Measurements from ENCODE around the gene ATP2C2. TPM values are rescaled to one million over a fixed set of nuclear protein-coding genes. Genes with fewer than 3 reads are reported as not detected.

The ATP2C2 gene
- total RNA-seq, 1 experiment from 2014 or later = 26.0 TPM

- H3K27ac ChIP-seq (ENCODE audit: low read length) = no peak overlapping the region
- no peak overlapping the region for H3K4me2 ChIP-seq (ENCODE audit: low read length)
- H3K36me3 ChIP-seq (ENCODE audit: low read depth, low read length) = no peaks in the 10 kb centered on the region
- no peaks in the 10 kb centered on the region for H3K79me2 ChIP-seq (ENCODE audit: low read length)
- no peak overlapping the region for H3K4me3 ChIP-seq (ENCODE audit: low read length)
- TF ChIP-seq EZH2 (IDR thresholded peaks at IDR 0.05; ENCODE audit: low read length, unreplicated experiment) (no peak), CTCF (conservative IDR thresholded peaks at IDR 0.05; ENCODE audit: low read depth, low read length) (no peak), EZH2phosphoT487 (IDR thresholded peaks at IDR 0.05; ENCODE audit: borderline replicate concordance, low read length) (no peak)
- POLR2A ChIA-PET (ENCODE audit: unreplicated experiment) = no interaction called here
- no peak overlapping the region for H2AFZ ChIP-seq (ENCODE audit: low read length)
- no peak overlapping the region for H3K9ac ChIP-seq (ENCODE audit: low read length)
- ATAC-seq = no peak
- no peaks in the 10 kb centered on the region for H4K20me1 ChIP-seq (ENCODE audit: low read length)
- CTCF ChIA-PET = no interaction called here
- no peaks in the 10 kb centered on the region for H3F3A ChIP-seq (ENCODE audit: low read length, unreplicated experiment)
- BruUV-seq (replicated peaks) = no TSS peak
- H3K27me3 ChIP-seq (ENCODE audit: low read length) = no peaks in the 10 kb centered on the region
- intact Hi-C loops (cut with micrococcal nuclease) = no loop called here
- DNase-seq = no peak
- H3K9me3 ChIP-seq (ENCODE audit: low read length) = no peaks in the 10 kb centered on the region
- no peaks in the 10 kb centered on the region for H3K4me1 ChIP-seq (ENCODE audit: insufficient read depth, low read length)
- H3K9me2 ChIP-seq (replicated peaks; ENCODE audit: low read length) = no peaks in the 10 kb centered on the region
Observed at GRCh38 chr16:84327926-84328505, 40.3 kb upstream of the ATP2C2 start.

- ChIA-PET CTCF (no interaction called here), POLR2A (ENCODE audit: unreplicated experiment) (no interaction called here)
- Histone ChIP-seq H4K20me1 (ENCODE audit: low read length) (no peaks in the 10 kb centered on the region), H3K79me2 (ENCODE audit: low read length) (no peaks in the 10 kb centered on the region), H3K27me3 (ENCODE audit: low read length) (no peaks in the 10 kb centered on the region), H3K36me3 (ENCODE audit: low read depth, low read length) (no peaks in the 10 kb centered on the region), H3K4me3 (ENCODE audit: low read length) (no peak overlapping the region), H3K9me2 (replicated peaks; ENCODE audit: low read length) (no peaks in the 10 kb centered on the region), H3K4me2 (ENCODE audit: low read length) (no peak overlapping the region), H3F3A (ENCODE audit: low read length, unreplicated experiment) (no peaks in the 10 kb centered on the region), H2AFZ (ENCODE audit: low read length) (no peak overlapping the region), H3K9me3 (ENCODE audit: low read length) (no peaks in the 10 kb centered on the region), H3K9ac (ENCODE audit: low read length) (no peak overlapping the region), H3K4me1 (ENCODE audit: insufficient read depth, low read length) (no peaks in the 10 kb centered on the region), H3K27ac (ENCODE audit: low read length) (no peak overlapping the region)
- DNase-seq (no peak), ATAC-seq (no peak)
- no TSS peak for BruUV-seq (replicated peaks)
- TF ChIP-seq EZH2 (IDR thresholded peaks at IDR 0.05; ENCODE audit: low read length, unreplicated experiment) (no peak), EZH2phosphoT487 (IDR thresholded peaks at IDR 0.05; ENCODE audit: borderline replicate concordance, low read length) (no peak), CTCF (conservative IDR thresholded peaks at IDR 0.05; ENCODE audit: low read depth, low read length) (no peak)
- intact Hi-C loops (cut with micrococcal nuclease) = no loop called here
Observed at GRCh38 chr16:84329016-84329415, 39.3 kb upstream of the ATP2C2 start.

- no TSS peak for BruUV-seq (replicated peaks)
- TF ChIP-seq EZH2phosphoT487 (IDR thresholded peaks at IDR 0.05; ENCODE audit: borderline replicate concordance, low read length) (no peak), EZH2 (IDR thresholded peaks at IDR 0.05; ENCODE audit: low read length, unreplicated experiment) (no peak), CTCF (conservative IDR thresholded peaks at IDR 0.05; ENCODE audit: low read depth, low read length) (no peak)
- CTCF ChIA-PET = no interaction called here
Observed at GRCh38 chr16:84329843-84330684, 38.3 kb upstream of the ATP2C2 start.

More at GRCh38 chr16:84329843-84330684, 38.3 kb upstream of the ATP2C2 start:
- DNase-seq (no peak), ATAC-seq (no peak)
- Histone ChIP-seq H4K20me1 (ENCODE audit: low read length) (no peaks in the 10 kb centered on the region), H3K36me3 (ENCODE audit: low read depth, low read length) (no peaks in the 10 kb centered on the region), H3K4me2 (ENCODE audit: low read length) (no peak overlapping the region), H3K4me1 (ENCODE audit: insufficient read depth, low read length) (no peaks in the 10 kb centered on the region), H3K9ac (ENCODE audit: low read length) (no peak overlapping the region), H2AFZ (ENCODE audit: low read length) (no peak overlapping the region), H3K79me2 (ENCODE audit: low read length) (no peaks in the 10 kb centered on the region), H3K27ac (ENCODE audit: low read length) (no peak overlapping the region), H3K9me3 (ENCODE audit: low read length) (no peaks in the 10 kb centered on the region), H3K9me2 (replicated peaks; ENCODE audit: low read length) (no peaks in the 10 kb centered on the region), H3K4me3 (ENCODE audit: low read length) (no peak overlapping the region), H3K27me3 (ENCODE audit: low read length) (no peaks in the 10 kb centered on the region), H3F3A (ENCODE audit: low read length, unreplicated experiment) (no peaks in the 10 kb centered on the region)
- intact Hi-C loops (cut with micrococcal nuclease) = no loop called here
- POLR2A ChIA-PET (ENCODE audit: unreplicated experiment) = no interaction called here
